Lower leg skin (tissue), 3 donors: Measurements from ENCODE around the gene MLYCD.

Experiments
- CTCF ChIP-seq, 3 donors: fragments of 450-650 bp; IDR thresholded peaks; one replicate each; pipeline ENCODE4 v1.5.1; 2016; ENCODE audit warnings: antibody characterized with exemption in 3 of 3, mild to moderate bottlenecking in 3 of 3, moderate library complexity in 2 of 3
- POLR2A ChIP-seq, 2 donors: fragments of 450-650 bp; IDR thresholded peaks; one replicate each; pipeline ENCODE4 v1.6.1; 2016 to 2017; ENCODE audit warnings: antibody characterized with exemption in 2 of 2, mild to moderate bottlenecking in 1 of 2, moderate library complexity in 1 of 2

GRCh38 chr16:83964684-83965443 is 65.9 kb downstream of the MLYCD start:
- TF ChIP-seq POLR2A (IDR thresholded peaks at IDR 0.05) (no peak), CTCF (IDR thresholded peaks at IDR 0.05) (no peak)
